Lung microvascular endothelial cell (primary cell): ENCODE data around the gene BEST4. TPM values are rescaled to one million over a fixed set of nuclear protein-coding genes. Genes with fewer than 3 reads are reported as not detected.
"Not testable (repeated sequence)": the region's sequence is repeated elsewhere in the genome, so short reads cannot be mapped to it uniquely, and the experiment has no call there.

Experiments
- DNase-seq, 2 donors: peaks; one replicate each; pipeline versions ENCODE4 v3.0.0 to v3.0.0-alpha.2; 2010; ENCODE audit warnings: low read depth in 2 of 2
- total RNA-seq: library from RNA; depleted of rRNA; stranded (reverse); fragments of >200 nt; gene quantifications from 2 replicates; pipeline ENCODE4 v1.2.1, GENCODE V29; 2014

Gene BEST4
- total RNA-seq, 1 donor from 2014 or later = under 0.01 TPM

GRCh38 chr1:44778705-44779576 is 9.0 kb downstream of the BEST4 start:
- DNase-seq = no peak

- DNase-seq = no peak
These were observed 9.9 kb downstream of the BEST4 start for GRCh38 chr1:44777969-44778635.

GRCh38 chr1:44777547-44777946 is 10.4 kb downstream of the BEST4 start:
- DNase-seq = no peak

GRCh38 chr1:44776730-44777068 is 11.3 kb downstream of the BEST4 start:
- no peak for DNase-seq

- peak in 1 of 2 donors; percentile 42 for DNase-seq
These were observed 11.8 kb downstream of the BEST4 start for GRCh38 chr1:44775930-44776729.

GRCh38 chr1:44775078-44775929 is 12.7 kb downstream of the BEST4 start, which contains the start of gene RPS8:
RPS8 (plus strand) TSS chr1:44775540; CDS start chr1:44775597, 57 bp downstream.
- peak; percentile 96 to 97 for DNase-seq

GRCh38 chr1:44766421-44766820 is 21.5 kb downstream of the BEST4 start:
- not testable (repeated sequence) for DNase-seq

GRCh38 chr1:44760876-44761275 is 27.1 kb downstream of the BEST4 start:
- DNase-seq = no peak

GRCh38 chr1:44759077-44759476 is 28.9 kb downstream of the BEST4 start:
- DNase-seq = no peak

GRCh38 chr1:44757420-44757819 is 30.6 kb downstream of the BEST4 start:
- DNase-seq = no peak

GRCh38 chr1:44747878-44748277 is 40.1 kb downstream of the BEST4 start:
- DNase-seq = no peak

GRCh38 chr1:44743211-44743610 is 44.8 kb downstream of the BEST4 start:
- no peak for DNase-seq

- no peak for DNase-seq
These were observed 47.8 kb downstream of the BEST4 start for GRCh38 chr1:44740179-44740617.

- DNase-seq = peak; percentile 98
These were observed 48.4 kb downstream of the BEST4 start, which contains the start of gene KIF2C for GRCh38 chr1:44739307-44740178. KIF2C (plus strand) TSS chr1:44739837; CDS start chr1:44739933, 96 bp downstream.

GRCh38 chr1:44738953-44739306 is 49.0 kb downstream of the BEST4 start:
- DNase-seq = not testable (repeated sequence)

GRCh38 chr1:44735992-44736391 is 52.0 kb downstream of the BEST4 start:
- no peak for DNase-seq

GRCh38 chr1:44733784-44734183 is 54.2 kb downstream of the BEST4 start:
- no peak for DNase-seq
